HG03066 (cell line): ENCODE measurements around the gene IGSF8.
A peak's percentile ranks its signal among the peaks of the same experiment; 100 is the strongest.

Experiments used
- ATAC-seq: cut with Tn5 transposase; IDR thresholded peaks from one replicate; pipeline ENCODE4 v1.9.1; 2021; ENCODE audit warnings: low read depth; ENCODE audit not compliant: unreplicated experiment

Gene IGSF8

GRCh38 chr1:160107512-160107911, 9.1 kb upstream of the IGSF8 start:
- ATAC-seq, result no peak

GRCh38 chr1:160105155-160105554, 6.7 kb upstream of the IGSF8 start:
- ATAC-seq, result no peak

- no peak for ATAC-seq
Observed at GRCh38 chr1:160104486-160104885, 6.1 kb upstream of the IGSF8 start.

GRCh38 chr1:160103658-160104408, 5.4 kb upstream of the IGSF8 start:
- ATAC-seq, result no peak

GRCh38 chr1:160101717-160102522, 3.5 kb upstream of the IGSF8 start:
- no peak for ATAC-seq

GRCh38 chr1:160101037-160101716, 2.8 kb upstream of the IGSF8 start:
- no peak for ATAC-seq

- ATAC-seq, result no peak
Observed at GRCh38 chr1:160099716-160100375, 1.4 kb upstream of the IGSF8 start.

GRCh38 chr1:160098852-160099561, 588 bp upstream of the IGSF8 start:
- peak; percentile 83 for ATAC-seq

- no peak for ATAC-seq
Observed at GRCh38 chr1:160097151-160097910, 1.1 kb downstream of the IGSF8 start.

GRCh38 chr1:160096274-160097116, 1.9 kb downstream of the IGSF8 start:
- ATAC-seq, result no peak

GRCh38 chr1:160095382-160096105, 2.9 kb downstream of the IGSF8 start:
- ATAC-seq, result no peak

- ATAC-seq, result no peak
Observed at GRCh38 chr1:160094806-160095205, 3.6 kb downstream of the IGSF8 start.

GRCh38 chr1:160094291-160094625, 4.2 kb downstream of the IGSF8 start:
- no peak for ATAC-seq

- no peak for ATAC-seq
Observed at GRCh38 chr1:160093624-160094290, 4.7 kb downstream of the IGSF8 start.

- no peak for ATAC-seq
Observed at GRCh38 chr1:160093069-160093395, 5.4 kb downstream of the IGSF8 start.

- no peak for ATAC-seq
Observed at GRCh38 chr1:160092366-160093068, 5.9 kb downstream of the IGSF8 start.

- no peak for ATAC-seq
Observed at GRCh38 chr1:160091666-160092223, 6.7 kb downstream of the IGSF8 start.
